CD14-positive monocyte (primary cell): Measurements from ENCODE around the gene H6PD. TPM values are rescaled to one million over a fixed set of nuclear protein-coding genes. Genes with fewer than 3 reads are reported as not detected.
A peak's percentile ranks its signal among the peaks of the same experiment; 100 is the strongest.

Experiments
- DNase-seq, 3 donors: peaks; one replicate each; pipeline ENCODE4 v3.0.0-alpha.2; 2011 to 2022
- H2AFZ ChIP-seq: 2 replicates; pipeline ENCODE4 v1.6.0; 2012; ENCODE audit warnings: mild to moderate bottlenecking, low read depth, low read length, inconsistent platforms; ENCODE audit not compliant: insufficient read depth, poor library complexity, severe bottlenecking
- H3K27ac ChIP-seq, 2 donors: 1 replicate in 1 of 2; 2 replicates in 1 of 2; pipeline ENCODE4 v1.5.1; 2012 to 2013; ENCODE audit warnings: low read length in 2 of 2, control low read depth in 1 of 2, inconsistent platforms in 1 of 2, low read depth in 1 of 2, mild to moderate bottlenecking in 1 of 2
- H3K27me3 ChIP-seq, 2 donors: one replicate each; pipeline versions ENCODE4 v1.6.0 to v1.6.1; 2011 to 2013; ENCODE audit warnings: low read length in 2 of 2; ENCODE audit not compliant: control insufficient read depth in 2 of 2, insufficient read depth in 2 of 2
- H3K36me3 ChIP-seq, 2 donors: replicated peaks in 1 of 2; 1 replicate in 1 of 2; 2 replicates in 1 of 2; pipeline versions ENCODE4 v1.5.1 to v1.6.1; 2012 to 2013; ENCODE audit warnings: low read length in 2 of 2, control low read depth in 1 of 2, inconsistent platforms in 1 of 2, mild to moderate bottlenecking in 1 of 2; ENCODE audit not compliant: insufficient read depth in 2 of 2, control insufficient read depth in 1 of 2
- H3K4me1 ChIP-seq, 2 donors: 1 replicate in 1 of 2; 2 replicates in 1 of 2; pipeline versions ENCODE4 v1.5.1 to v1.6.1; 2012 to 2013; ENCODE audit warnings: low read length in 2 of 2, control low read depth in 1 of 2, inconsistent platforms in 1 of 2, mild to moderate bottlenecking in 1 of 2, moderate library complexity in 1 of 2; ENCODE audit not compliant: insufficient read depth in 2 of 2, control insufficient read depth in 1 of 2
- H3K4me2 ChIP-seq: replicated peaks from 2 replicates; pipeline ENCODE3; 2012; ENCODE audit warnings: low read length, moderate library complexity, mild to moderate bottlenecking; ENCODE audit not compliant: poor library complexity, severe bottlenecking; ENCODE audit errors: extremely low read depth
- H3K4me3 ChIP-seq, 3 experiments: fragments of 200-600 bp in 1 of 3; sonication (generic) in 1 of 3; replicated peaks in 1 of 3; 1 replicate in 2 of 3; 2 replicates in 1 of 3; pipeline ENCODE4 v1.5.1; 2011 to 2013; ENCODE audit warnings: low read length in 3 of 3, mild to moderate bottlenecking in 3 of 3, control low read depth in 2 of 3, low read depth in 2 of 3, inconsistent platforms in 1 of 3, moderate library complexity in 1 of 3
- H3K79me2 ChIP-seq: 2 replicates; pipeline ENCODE4 v1.6.0; 2012; ENCODE audit warnings: mild to moderate bottlenecking, control low read depth, inconsistent platforms, low read length, moderate library complexity; ENCODE audit not compliant: insufficient read depth
- H3K9ac ChIP-seq: 2 replicates; pipeline ENCODE4 v1.6.0; 2017; ENCODE audit warnings: low read length, mild to moderate bottlenecking; ENCODE audit not compliant: insufficient read depth, poor library complexity, severe bottlenecking
- H3K9me3 ChIP-seq, 2 donors: replicated peaks in 1 of 2; 1 replicate in 1 of 2; 2 replicates in 1 of 2; pipeline versions ENCODE4 v1.5.1 to v1.6.1; 2012 to 2013; ENCODE audit warnings: low read length in 2 of 2, control low read depth in 1 of 2; ENCODE audit not compliant: control insufficient read depth in 1 of 2, insufficient read depth in 1 of 2
- H4K20me1 ChIP-seq: 2 replicates; pipeline ENCODE4 v1.6.0; 2012; ENCODE audit warnings: mild to moderate bottlenecking, low read length, control low read depth, moderate library complexity; ENCODE audit not compliant: insufficient read depth
- H3K27ac Mint-ChIP-seq, 7 donors: one replicate each; pipeline ENCODE4 v1.8.0; 2020; ENCODE audit warnings: mild to moderate bottlenecking in 7 of 7, mixed read lengths in 7 of 7, moderate library complexity in 6 of 7, inconsistent platforms in 2 of 7
- H3K27me3 Mint-ChIP-seq, 3 donors: one replicate each; pipeline ENCODE4 v1.8.0; 2021 to 2022; ENCODE audit warnings: low read depth in 3 of 3, mild to moderate bottlenecking in 3 of 3, mixed read lengths in 3 of 3, moderate library complexity in 3 of 3, inconsistent platforms in 1 of 3
- H3K36me3 Mint-ChIP-seq, 2 donors: one replicate each; pipeline ENCODE4 v1.8.0; 2020; ENCODE audit warnings: mixed read lengths in 2 of 2, inconsistent platforms in 1 of 2, mild to moderate bottlenecking in 1 of 2
- H3K4me1 Mint-ChIP-seq: one replicate; pipeline ENCODE4 v1.8.0; 2020; ENCODE audit warnings: mild to moderate bottlenecking, mixed read lengths
- H3K4me3 Mint-ChIP-seq, 2 donors: one replicate each; pipeline ENCODE4 v1.8.0; 2020; ENCODE audit warnings: mild to moderate bottlenecking in 2 of 2, mixed read lengths in 2 of 2, moderate library complexity in 1 of 2
- H3K9me3 Mint-ChIP-seq, 7 donors: one replicate each; pipeline ENCODE4 v1.8.0; 2020 to 2022; ENCODE audit warnings: mixed read lengths in 7 of 7, mild to moderate bottlenecking in 6 of 7, moderate library complexity in 6 of 7, inconsistent platforms in 2 of 7
- WGBS: methylation state at CpG from one replicate; pipeline ENCODE4 v1.1.5; 2013; ENCODE audit warnings: missing lambda C conversion rate; ENCODE audit not compliant: insufficient coverage; 5-methylcytosine and 5-hydroxymethylcytosine counted together
- intact Hi-C, 2 donors: fragments of 100-400 bp; cut with micrococcal nuclease; formaldehyde crosslinking; loops; one replicate each; pipeline versions ENCODE4 v1.15.0 to v1.15.1; 2023
- polyA plus RNA-seq, 3 donors: library from polyadenylated mRNA; depleted of rRNA in 1 of 3; unstranded in 2 of 3; stranded (reverse) in 1 of 3; fragments of 300-500 nt in 2 of 3; fragments of >200 nt in 1 of 3; fragmentation: Illumina TruSeq in 2 of 3; gene quantifications; 1 replicate in 2 of 3; 2 replicates in 1 of 3; pipeline ENCODE4 v1.2.3, GENCODE V29; 2012 to 2021
- TF ChIP-seq, protein P1 (sequence below): fragments of 200-600 bp; IDR thresholded peaks from one replicate; pipeline ENCODE4 v1.8.0; 2022; ENCODE audit warnings: antibody characterized with exemption, mild to moderate bottlenecking

The H6PD gene
- polyA plus RNA-seq, 3 donors, result 8.6 to 15.9 (median 11.4) TPM

DNA sequence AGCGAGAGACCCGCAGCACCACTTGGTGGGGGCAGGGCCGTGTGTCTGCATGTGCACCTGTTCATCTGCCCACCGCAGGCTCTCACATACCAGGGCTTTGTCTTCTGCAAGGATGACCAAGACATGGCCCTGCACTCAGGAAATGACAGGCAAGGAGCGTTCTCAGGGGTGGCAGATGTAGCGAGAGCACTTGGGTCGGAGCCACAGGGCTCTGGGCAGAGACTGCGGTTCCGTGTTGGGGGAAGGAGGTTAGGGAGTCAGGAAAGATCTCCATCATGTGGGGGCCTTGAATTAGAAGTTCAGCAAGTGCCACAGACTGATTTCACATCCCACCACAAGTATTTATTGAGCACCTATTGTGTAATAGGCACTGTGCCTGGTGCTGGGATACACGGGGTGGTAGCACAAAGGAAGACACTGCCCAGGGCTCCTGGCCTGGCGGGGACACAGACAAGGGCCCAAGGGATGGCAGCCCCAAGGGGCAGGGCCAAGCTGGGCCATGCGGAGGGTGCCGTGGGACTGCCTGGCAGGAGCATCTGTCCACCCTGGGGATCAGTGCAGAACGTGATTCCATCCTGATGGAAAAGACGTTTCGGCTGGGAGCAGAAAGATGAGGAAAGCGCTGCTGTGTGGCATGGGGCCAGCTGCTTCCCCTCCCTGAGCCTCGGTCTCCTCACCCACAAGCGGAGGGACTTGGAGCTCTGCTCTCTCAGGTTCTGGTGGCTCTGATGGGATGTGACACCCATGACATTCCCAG lies 46.7 kb downstream of the H6PD start:
- Mint-ChIP-seq H3K27me3 (peaks cover 15 to 20% (median 19%) of the 10 kb centered on the region in 3 donors), H3K4me3 (peak overlapping the region in 1 of 2 donors; percentile 51), H3K36me3 (no peaks in the 10 kb centered on the region), H3K9me3 (peaks cover 3 to 13% (median 10%) of the 10 kb centered on the region in 7 donors), H3K4me1 (peaks cover 36% of the 10 kb centered on the region), H3K27ac (peak overlapping the region in 3 of 7 donors; percentile 10 to 38 (median 13))
- Histone ChIP-seq H3K4me3 (no peak overlapping the region), H3K9me3 (peaks cover 0 to 8% of the 10 kb centered on the region in 2 donors), H3K36me3 (no peaks in the 10 kb centered on the region), H3K9ac (no peak overlapping the region), H3K79me2 (no peaks in the 10 kb centered on the region), H3K27me3 (peaks cover 0 to 12% of the 10 kb centered on the region in 2 donors), H2AFZ (no peak overlapping the region), H4K20me1 (no peaks in the 10 kb centered on the region), H3K4me2 (no peak overlapping the region), H3K27ac (no peak overlapping the region), H3K4me1 (peaks cover 30% of the 10 kb centered on the region in 2 donors)
- no peak for DNase-seq
- intact Hi-C loops, result loop anchor here in 1 of 2 donors (10.0 kb wide), 1 partner anchor 174 kb away; no protein-coding TSS in a partner anchor
- 75% methylated on average over 16 of the region's 19 CpGs for WGBS
- TF ChIP-seq, protein P1, sequence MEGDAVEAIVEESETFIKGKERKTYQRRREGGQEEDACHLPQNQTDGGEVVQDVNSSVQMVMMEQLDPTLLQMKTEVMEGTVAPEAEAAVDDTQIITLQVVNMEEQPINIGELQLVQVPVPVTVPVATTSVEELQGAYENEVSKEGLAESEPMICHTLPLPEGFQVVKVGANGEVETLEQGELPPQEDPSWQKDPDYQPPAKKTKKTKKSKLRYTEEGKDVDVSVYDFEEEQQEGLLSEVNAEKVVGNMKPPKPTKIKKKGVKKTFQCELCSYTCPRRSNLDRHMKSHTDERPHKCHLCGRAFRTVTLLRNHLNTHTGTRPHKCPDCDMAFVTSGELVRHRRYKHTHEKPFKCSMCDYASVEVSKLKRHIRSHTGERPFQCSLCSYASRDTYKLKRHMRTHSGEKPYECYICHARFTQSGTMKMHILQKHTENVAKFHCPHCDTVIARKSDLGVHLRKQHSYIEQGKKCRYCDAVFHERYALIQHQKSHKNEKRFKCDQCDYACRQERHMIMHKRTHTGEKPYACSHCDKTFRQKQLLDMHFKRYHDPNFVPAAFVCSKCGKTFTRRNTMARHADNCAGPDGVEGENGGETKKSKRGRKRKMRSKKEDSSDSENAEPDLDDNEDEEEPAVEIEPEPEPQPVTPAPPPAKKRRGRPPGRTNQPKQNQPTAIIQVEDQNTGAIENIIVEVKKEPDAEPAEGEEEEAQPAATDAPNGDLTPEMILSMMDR, result no peak

DNA sequence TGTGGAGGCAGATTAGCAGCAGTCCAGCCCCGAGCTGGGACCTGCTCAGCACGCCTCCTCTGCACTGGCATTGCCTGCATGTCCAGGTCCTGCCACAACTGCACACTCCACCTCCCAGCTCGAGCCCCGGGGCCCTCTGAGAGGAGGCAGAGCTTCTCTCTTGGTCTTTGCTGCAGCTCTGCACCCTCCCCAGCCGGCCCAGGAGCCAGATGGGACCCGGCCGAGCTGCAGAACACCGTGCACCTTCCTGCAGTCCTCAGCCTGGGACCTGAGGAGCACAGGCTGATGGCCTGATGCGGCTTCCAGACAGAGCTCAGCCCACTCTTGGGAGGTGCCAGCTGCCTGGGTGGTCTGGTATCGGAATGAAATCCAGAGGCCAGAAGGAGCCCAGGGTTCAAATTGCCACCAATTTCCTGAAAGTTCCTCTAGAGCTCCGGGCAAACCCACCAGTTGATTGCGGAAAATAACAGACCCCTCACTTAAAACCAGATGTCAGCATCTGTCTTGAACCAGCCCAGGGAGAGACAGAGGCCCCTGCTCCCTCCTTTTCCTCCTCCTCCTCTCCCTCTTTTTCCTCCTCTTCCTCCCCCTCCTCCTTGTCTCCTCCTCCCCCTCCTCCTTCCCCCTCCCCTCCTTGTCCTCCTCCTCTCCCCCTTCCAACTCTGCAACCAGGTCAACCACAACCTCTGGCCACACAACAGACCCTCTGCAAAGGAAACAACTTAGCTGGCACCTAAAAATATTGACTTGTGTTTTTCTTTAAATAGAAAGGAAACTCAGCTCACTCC lies 47.5 kb downstream of the H6PD start:
- Histone ChIP-seq H3K27ac (no peak overlapping the region), H3K9ac (no peak overlapping the region), H3K4me1 (peaks cover 30% of the 10 kb centered on the region in 2 donors), H4K20me1 (no peaks in the 10 kb centered on the region), H3K36me3 (no peaks in the 10 kb centered on the region), H3K79me2 (no peaks in the 10 kb centered on the region), H3K4me2 (no peak overlapping the region), H3K4me3 (no peak overlapping the region), H3K27me3 (peaks cover 0 to 12% of the 10 kb centered on the region in 2 donors), H3K9me3 (peaks cover 0 to 10% of the 10 kb centered on the region in 2 donors), H2AFZ (no peak overlapping the region)
- no peaks in the 10 kb centered on the region for H3K36me3 Mint-ChIP-seq
- WGBS, result 64% methylated on average over 12 of the region's 12 CpGs
- TF ChIP-seq, protein P1, result no peak
- H3K9me3 Mint-ChIP-seq, result peaks cover 3 to 17% (median 12%) of the 10 kb centered on the region in 7 donors
- peaks cover 15 to 20% (median 19%) of the 10 kb centered on the region in 3 donors for H3K27me3 Mint-ChIP-seq
- no peak for DNase-seq
- H3K4me3 Mint-ChIP-seq, result no peak overlapping the region
- intact Hi-C loops, result loop anchor here in 1 of 2 donors (10.0 kb wide), 1 partner anchor 173 kb away; no protein-coding TSS in a partner anchor
- H3K4me1 Mint-ChIP-seq, result peaks cover 35% of the 10 kb centered on the region
- peak overlapping the region in 1 of 7 donors; percentile 23 for H3K27ac Mint-ChIP-seq
